Ishikawa (cell line): ENCODE results near the gene MBD3L4.

Experiments
- CEBPB ChIP-seq: IDR thresholded peaks from 2 replicates; pipeline ENCODE4 v1.6.1; 2012
- EP300 ChIP-seq: IDR thresholded peaks from 2 replicates; pipeline ENCODE4 v1.6.1; 2012; ENCODE audit warnings: borderline replicate concordance
- MAX ChIP-seq: IDR thresholded peaks from 2 replicates; pipeline ENCODE4 v1.6.1; 2012
- NFIC ChIP-seq: IDR thresholded peaks from 2 replicates; pipeline ENCODE4 v1.6.1; 2012
- REST ChIP-seq: IDR thresholded peaks from 2 replicates; pipeline ENCODE4 v1.6.1; 2012; ENCODE audit warnings: low read depth, mild to moderate bottlenecking
- TAF1 ChIP-seq: IDR thresholded peaks from 2 replicates; pipeline ENCODE4 v1.6.1; 2012; ENCODE audit warnings: low read depth, mild to moderate bottlenecking
- TCF12 ChIP-seq: IDR thresholded peaks from 2 replicates; pipeline ENCODE4 v1.6.1; 2012; ENCODE audit warnings: low read depth
- TEAD4 ChIP-seq: IDR thresholded peaks from 2 replicates; pipeline ENCODE4 v1.6.1; 2012
- YY1 ChIP-seq: IDR thresholded peaks from 2 replicates; pipeline ENCODE4 v1.6.1; 2012; ENCODE audit warnings: low read depth

GRCh38 chr19:6997679-6998445, 42.1 kb downstream of the MBD3L4 start:
- no peak for TF ChIP-seq REST
- no peak for TF ChIP-seq NFIC
- TF ChIP-seq YY1: no peak
- TF ChIP-seq EP300: no peak
- TF ChIP-seq CEBPB: no peak
- TF ChIP-seq TCF12: no peak
- no peak for TF ChIP-seq MAX
- TF ChIP-seq TAF1: no peak
- no peak for TF ChIP-seq TEAD4
